Measurements from ENCODE around the gene KPNA5. TPM values are rescaled to one million over a fixed set of nuclear protein-coding genes. Genes with fewer than 3 reads are reported as not detected.
"Not testable (repeated sequence)": the region's sequence is repeated elsewhere in the genome, so short reads cannot be mapped to it uniquely, and the experiment has no call there.

KPNA5 gene
- total and polyA plus RNA-seq, 11 donors: 1.6 to 12.5 (median 7.7) TPM

- TF ChIP-seq POLR2A (IDR thresholded peaks at IDR 0.05) (no peak), CTCF (IDR thresholded peaks at IDR 0.05) (no peak)
- Histone ChIP-seq H3K27me3 (no peaks in the 10 kb centered on the region), H3K36me3 (peaks cover 0 to 27% (median 15%) of the 10 kb centered on the region in 9 donors), H3K4me1 (peaks cover 0 to 37% (median 15%) of the 10 kb centered on the region in 12 donors), H3K9me3 (no peaks in the 10 kb centered on the region), H3K27ac (no peak overlapping the region), H3K4me3 (no peak overlapping the region)
- no peak for ATAC-seq
- intact Hi-C loops (cut with DNase I): no loop called here
- WGBS, 4 donors: 95 to 100% (median 97%) methylated on average over 1 of the region's 1 CpG
- DNase-seq: no peak
These were observed 18.8 kb upstream of the KPNA5 start for GRCh38 chr6:116662202-116662601.

DNA sequence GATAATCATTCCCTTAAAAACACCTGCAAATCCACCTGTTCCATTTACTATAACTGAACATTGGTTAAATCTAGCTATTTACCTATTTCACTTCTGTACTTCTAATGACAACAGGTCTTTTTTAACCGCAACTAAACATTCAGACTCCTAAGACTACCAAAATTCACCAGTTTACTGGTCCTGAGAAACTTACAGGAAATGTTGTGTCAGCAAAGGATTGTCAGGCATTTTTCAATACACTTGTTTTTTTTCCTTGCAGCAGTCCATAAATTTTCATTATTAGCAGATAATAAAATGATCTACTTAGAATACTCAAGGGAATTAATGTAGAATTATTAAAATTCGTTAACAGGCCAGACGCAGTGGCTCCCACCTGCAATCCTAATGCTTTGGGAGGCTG, 17.7 kb upstream of the KPNA5 start:
- Histone ChIP-seq H3K36me3 (peaks cover 0 to 16% (median 4%) of the 10 kb centered on the region in 9 donors), H3K27ac (no peak overlapping the region), H3K4me1 (peaks cover 0 to 45% (median 22%) of the 10 kb centered on the region in 12 donors), H3K27me3 (no peaks in the 10 kb centered on the region), H3K4me3 (no peak overlapping the region), H3K9me3 (no peaks in the 10 kb centered on the region)
- ATAC-seq (no peak), DNase-seq (no peak)
- 93 to 96% (median 95%) methylated on average over 3 of the region's 3 CpGs for WGBS, 4 donors
- intact Hi-C loops (cut with DNase I): no loop called here
- no peak for TF ChIP-seq POLR2A (IDR thresholded peaks at IDR 0.05)
- no peak for TF ChIP-seq CTCF (IDR thresholded peaks at IDR 0.05)

DNA sequence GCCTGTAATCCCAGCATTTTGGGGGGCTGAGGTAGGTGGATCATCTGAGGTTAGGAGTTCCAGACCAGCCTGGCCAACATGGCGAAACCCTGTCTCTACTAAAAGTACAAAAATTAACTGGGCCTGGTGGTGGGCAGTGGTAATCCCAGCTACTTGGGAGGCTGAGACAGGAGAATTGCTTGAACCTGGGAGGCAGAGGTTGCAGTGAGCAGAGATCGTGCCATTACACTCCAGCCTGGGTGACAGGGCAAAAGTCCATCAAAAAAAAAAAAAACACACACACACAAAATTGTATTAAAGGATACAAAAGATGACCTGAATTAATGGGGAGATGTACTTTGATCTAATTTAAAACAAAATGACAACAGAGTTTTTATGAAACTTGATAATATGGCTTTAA, 16.8 kb upstream of the KPNA5 start:
- peaks cover 0 to 45% (median 22%) of the 10 kb centered on the region in 12 donors for H3K4me1 ChIP-seq
- H3K9me3 ChIP-seq; ATAC-seq; H3K27me3 ChIP-seq; DNase-seq; H3K27ac ChIP-seq; H3K4me3 ChIP-seq; H3K36me3 ChIP-seq; intact Hi-C loops (cut with DNase I): not testable (repeated sequence)
- WGBS, 4 donors: 93 to 99% (median 97%) methylated on average over 2 of the region's 2 CpGs

- Histone ChIP-seq H3K4me3 (no peak overlapping the region), H3K9me3 (no peaks in the 10 kb centered on the region), H3K27ac (no peak overlapping the region), H3K27me3 (no peaks in the 10 kb centered on the region), H3K36me3 (no peaks in the 10 kb centered on the region), H3K4me1 (peaks cover 0 to 45% (median 22%) of the 10 kb centered on the region in 12 donors)
- DNase-seq: no peak
- intact Hi-C loops (cut with DNase I): no loop called here
- ATAC-seq: no peak
- 76 to 86% (median 86%) methylated on average over 7 of the region's 7 CpGs for WGBS, 4 donors
- TF ChIP-seq CTCF (IDR thresholded peaks at IDR 0.05) (no peak), POLR2A (IDR thresholded peaks at IDR 0.05) (no peak)
These were observed 15.5 kb upstream of the KPNA5 start for GRCh38 chr6:116665464-116665863.

DNA sequence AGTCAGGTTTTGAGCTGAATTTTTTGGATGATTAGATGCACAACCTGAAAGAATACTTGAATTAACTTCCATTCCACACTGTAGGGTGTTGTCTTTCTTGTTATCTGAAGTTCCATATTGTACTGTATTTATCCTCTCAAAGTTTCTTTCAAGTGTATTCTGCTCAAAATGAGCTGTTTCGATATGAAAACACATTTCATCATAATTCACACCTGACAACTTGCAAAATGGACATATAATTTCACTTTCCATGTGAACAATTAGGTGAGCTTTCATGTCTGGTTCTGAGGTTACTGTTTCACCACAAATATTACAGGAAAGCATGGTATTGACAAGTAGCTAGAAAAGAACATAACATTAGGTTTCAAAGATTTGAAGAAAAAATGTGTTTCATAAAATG, 14.1 kb upstream of the KPNA5 start:
- H3K27ac ChIP-seq: no peak overlapping the region
- intact Hi-C loops (cut with DNase I): no loop called here
- TF ChIP-seq POLR2A (IDR thresholded peaks at IDR 0.05) (no peak), CTCF (IDR thresholded peaks at IDR 0.05) (no peak)
- H3K27me3 ChIP-seq: no peaks in the 10 kb centered on the region
- H3K4me3 ChIP-seq: no peak overlapping the region
- no peaks in the 10 kb centered on the region for H3K36me3 ChIP-seq
- no peak for DNase-seq
- 75 to 88% (median 81%) methylated on average over 1 of the region's 1 CpG for WGBS, 4 donors
- peaks cover 0 to 41% (median 19%) of the 10 kb centered on the region in 12 donors for H3K4me1 ChIP-seq
- H3K9me3 ChIP-seq: no peaks in the 10 kb centered on the region
- no peak for ATAC-seq
